SK-N-SH (cell line): ENCODE results near the gene CLSTN2. TPM values are rescaled to one million over a fixed set of nuclear protein-coding genes. Genes with fewer than 3 reads are reported as not detected.

ENCODE experiments used
- CTCF ChIA-PET: fragments of 300-600, 350-600 bp; formaldehyde crosslinking; extraction: SDS; loops from one replicate; lab custom pipeline; 2021; lab: Yijun Ruan, JAX
- POLR2A ChIA-PET: fragments of 350-600 bp; sonication (Branson Sonifier 250); formaldehyde crosslinking; extraction: SDS; loops from one replicate; lab custom pipeline; 2020; ENCODE audit warnings: antibody characterized with exemption, inconsistent platforms; lab: Yijun Ruan, JAX
- DNase-seq: peaks from one replicate; pipeline ENCODE4 v3.0.0; 2012
- H2AFZ ChIP-seq: fragments of 200-600 bp; sonication (generic); 2 replicates; pipeline ENCODE4 v1.8.1; 2016; ENCODE audit warnings: antibody characterized with exemption, mild to moderate bottlenecking, low read depth
- H3F3A ChIP-seq: fragments of 200-600 bp; sonication (generic); replicated peaks from 2 replicates; pipeline ENCODE3; 2016; ENCODE audit warnings: antibody characterized with exemption, mild to moderate bottlenecking; ENCODE audit not compliant: insufficient read depth
- H3K27ac ChIP-seq, 2 experiments: fragments of 200-500 bp in 1 of 2; fragments of 200-600 bp in 1 of 2; sonication (Bioruptor generic) in 1 of 2; sonication (generic), shearing (Covaris generic) in 1 of 2; 2 replicates each; pipeline versions ENCODE4 v1.5.1 to v1.6.1; 2014 to 2016; ENCODE audit warnings: low read depth in 2 of 2, inconsistent platforms in 1 of 2, low read length in 1 of 2, mild to moderate bottlenecking in 1 of 2, mixed read lengths in 1 of 2
- H3K27me3 ChIP-seq: fragments of 200-600 bp; sonication (generic), shearing (Covaris generic); 2 replicates; pipeline ENCODE4 v1.6.1; 2016; ENCODE audit warnings: mixed run types; ENCODE audit not compliant: insufficient read depth
- H3K36me3 ChIP-seq, 2 experiments: fragments of 200-500 bp in 1 of 2; fragments of 200-600 bp in 1 of 2; sonication (Bioruptor generic) in 1 of 2; sonication (generic) in 1 of 2; replicated peaks in 1 of 2; 2 replicates each; pipeline versions ENCODE3 to v1.5.1; 2014 to 2016; ENCODE audit warnings: low read length in 1 of 2, mild to moderate bottlenecking in 1 of 2; ENCODE audit not compliant: insufficient read depth in 2 of 2, control insufficient read depth in 1 of 2
- H3K4me1 ChIP-seq, 2 experiments: fragments of 200-500 bp in 1 of 2; fragments of 200-600 bp in 1 of 2; sonication (Bioruptor generic) in 1 of 2; sonication (generic), shearing (Covaris generic) in 1 of 2; 2 replicates each; pipeline versions ENCODE4 v1.5.1 to v1.6.1; 2014 to 2016; ENCODE audit warnings: low read depth in 1 of 2, low read length in 1 of 2, mixed run types in 1 of 2; ENCODE audit not compliant: insufficient read depth in 2 of 2, control insufficient read depth in 1 of 2
- H3K4me2 ChIP-seq: fragments of 200-600 bp; sonication (generic), shearing (Covaris generic); 2 replicates; pipeline ENCODE4 v1.6.1; 2017; ENCODE audit warnings: mixed run types
- H3K4me3 ChIP-seq, 2 experiments: fragments of 200-500 bp in 1 of 2; fragments of 200-600 bp in 1 of 2; sonication (Bioruptor generic) in 1 of 2; sonication (generic), shearing (Covaris generic) in 1 of 2; 2 replicates each; pipeline versions ENCODE4 v1.5.1 to v1.8.1; 2014 to 2016; ENCODE audit warnings: low read depth in 2 of 2, inconsistent platforms in 1 of 2, low read length in 1 of 2, mild to moderate bottlenecking in 1 of 2, mixed read lengths in 1 of 2, moderate library complexity in 1 of 2
- H3K79me2 ChIP-seq: fragments of 200-600 bp; sonication (generic); 2 replicates; pipeline ENCODE4 v1.8.1; 2017; ENCODE audit warnings: mild to moderate bottlenecking; ENCODE audit not compliant: insufficient read depth
- H3K9ac ChIP-seq: fragments of 200-600 bp; sonication (generic); 2 replicates; pipeline ENCODE4 v1.6.1; 2017; ENCODE audit warnings: mixed run types
- H3K9me2 ChIP-seq: fragments of 200-600 bp; sonication (generic); 2 replicates; pipeline ENCODE4 v1.6.1; 2017; ENCODE audit warnings: mixed run types
- H3K9me3 ChIP-seq: fragments of 200-600 bp; sonication (generic); 2 replicates; pipeline ENCODE4 v1.6.1; 2017; ENCODE audit warnings: mixed run types, mild to moderate bottlenecking, moderate library complexity
- H4K20me1 ChIP-seq: fragments of 200-600 bp; sonication (generic); 2 replicates; pipeline ENCODE4 v1.6.1; 2017; ENCODE audit warnings: mild to moderate bottlenecking, mixed run types; ENCODE audit not compliant: insufficient read depth
- CHD2 ChIP-seq: fragments of 150-350 bp; IDR thresholded peaks from 2 replicates; pipeline ENCODE4 v1.6.1; 2018; ENCODE audit warnings: low read length; ENCODE audit not compliant: partially characterized antibody
- CTCF ChIP-seq: fragments of 200-600 bp; sonication (generic); IDR thresholded peaks from 2 replicates; pipeline ENCODE4 v1.6.1; 2017; ENCODE audit warnings: antibody characterized with exemption, mild to moderate bottlenecking, moderate library complexity
- ELF1 ChIP-seq: IDR thresholded peaks from 2 replicates; pipeline ENCODE4 v1.4.0; 2012
- EZH2phosphoT487 ChIP-seq: fragments of 200-600 bp; sonication (generic); IDR thresholded peaks from 2 replicates; pipeline ENCODE4 v1.6.1; 2017; ENCODE audit warnings: low read depth, mixed run types, mild to moderate bottlenecking, antibody characterized with exemption, moderate library complexity, borderline replicate concordance
- FOSL2 ChIP-seq: IDR thresholded peaks from 2 replicates; pipeline ENCODE4 v1.4.0; 2012; ENCODE audit warnings: low read depth, mild to moderate bottlenecking, moderate library complexity, borderline replicate concordance
- GABPA ChIP-seq: IDR thresholded peaks from 2 replicates; pipeline ENCODE4 v1.4.0; 2012; ENCODE audit warnings: low read depth, mild to moderate bottlenecking
- JUND ChIP-seq: IDR thresholded peaks from 2 replicates; pipeline ENCODE4 v1.4.0; 2012
- MAX ChIP-seq: IDR thresholded peaks from 2 replicates; pipeline ENCODE4 v1.4.0; 2012; ENCODE audit warnings: low read depth
- MEF2A ChIP-seq: IDR thresholded peaks from 2 replicates; pipeline ENCODE4 v1.4.0; 2012; ENCODE audit warnings: low read depth, borderline replicate concordance
- NRF1 ChIP-seq: IDR thresholded peaks from 2 replicates; pipeline ENCODE4 v1.6.1; 2012; ENCODE audit warnings: low read depth, mild to moderate bottlenecking, low read length
- PBX3 ChIP-seq: IDR thresholded peaks from 2 replicates; pipeline ENCODE4; 2012
- POLR2AphosphoS5 ChIP-seq: IDR thresholded peaks from 2 replicates; pipeline ENCODE4 v1.6.1; 2012; ENCODE audit warnings: low read depth, low read length
- RCOR1 ChIP-seq: fragments of 150-350 bp; IDR thresholded peaks from 2 replicates; pipeline ENCODE4 v1.6.1; 2017; ENCODE audit warnings: antibody characterized with exemption, low read length
- REST ChIP-seq: IDR thresholded peaks from 2 replicates; pipeline ENCODE4 v1.6.1; 2012; ENCODE audit warnings: mild to moderate bottlenecking, low read depth, low read length, moderate library complexity
- RXRA ChIP-seq: IDR thresholded peaks from 2 replicates; pipeline ENCODE4 v1.4.0; 2012; ENCODE audit warnings: low read depth, mild to moderate bottlenecking, borderline replicate concordance
- SMC3 ChIP-seq: IDR thresholded peaks from 2 replicates; pipeline ENCODE4 v1.6.1; 2012; ENCODE audit warnings: low read depth, low read length, improper control_type of control experiment
- TAF1 ChIP-seq: IDR thresholded peaks from 2 replicates; pipeline ENCODE4 v1.6.1; 2012; ENCODE audit warnings: low read depth, mild to moderate bottlenecking, low read length, moderate library complexity, borderline replicate concordance
- TEAD4 ChIP-seq: IDR thresholded peaks from 2 replicates; pipeline ENCODE4 v1.4.0; 2012; ENCODE audit warnings: mild to moderate bottlenecking, borderline replicate concordance; ENCODE audit not compliant: insufficient read depth
- USF1 ChIP-seq: IDR thresholded peaks from 2 replicates; pipeline ENCODE4 v1.4.0; 2012; ENCODE audit warnings: low read depth, borderline replicate concordance
- WGBS: methylation state at CpG from one replicate; pipeline ENCODE4 v1.1.6; 2017; ENCODE audit warnings: low lambda C conversion rate; 5-methylcytosine and 5-hydroxymethylcytosine counted together
- polyA plus RNA-seq, 3 experiments: library from polyadenylated mRNA; depleted of rRNA; stranded (reverse); fragments of >200 nt; gene quantifications; 2 replicates each; pipeline ENCODE4 v1.2.3, GENCODE V29; 2012

Gene CLSTN2
- polyA plus RNA-seq, 1 of the 3 experiments (the other 2 are of a cell fraction) = 0.02 TPM

GRCh38 chr3:140428380-140428779, 493.4 kb downstream of the CLSTN2 start:
- TF ChIP-seq CTCF (no peak), GABPA (no peak), MEF2A (no peak), EZH2phosphoT487 (no peak), ELF1 (no peak), JUND (no peak), FOSL2 (no peak), MAX (no peak), POLR2AphosphoS5 (no peak), TAF1 (no peak), CHD2 (no peak), SMC3 (no peak), RXRA (no peak), TEAD4 (no peak), NRF1 (no peak), RCOR1 (no peak), PBX3 (no peak), REST (no peak), USF1 (no peak)
- TF ChIP-seq, all 33 proteins: peak for 0
- ChIA-PET POLR2A (no interaction called here), CTCF (interaction anchor here (0.7 to 1.3 kb wide), 2 partner anchors 10 to 136 kb away, joined by 3 read pairs; no protein-coding TSS in a partner anchor)

More at GRCh38 chr3:140428380-140428779, 493.4 kb downstream of the CLSTN2 start:
- Histone ChIP-seq H2AFZ (no peak overlapping the region), H4K20me1 (no peaks in the 10 kb centered on the region), H3K79me2 (no peaks in the 10 kb centered on the region), H3K27ac (no peak overlapping the region), H3K9ac (no peak overlapping the region), H3K9me2 (no peaks in the 10 kb centered on the region), H3K4me3 (no peak overlapping the region), H3K4me2 (no peak overlapping the region), H3K4me1 (peaks cover 0 to 16% of the 10 kb centered on the region in 2 experiments; a peak in 2 of 4 replicates), H3K27me3 (no peaks in the 10 kb centered on the region), H3K9me3 (no peaks in the 10 kb centered on the region), H3K36me3 (no peaks in the 10 kb centered on the region), H3F3A (no peaks in the 10 kb centered on the region)
- DNase-seq = no peak
- WGBS = 25% methylated on average over 3 of the region's 3 CpGs
